Glutamatergic neuron (in vitro differentiated cells): ENCODE measurements around the gene MRPL50. TPM values are rescaled to one million over a fixed set of nuclear protein-coding genes. Genes with fewer than 3 reads are reported as not detected.
A peak's percentile ranks its signal among the peaks of the same experiment; 100 is the strongest.

ENCODE experiments used
- DNase-seq: peaks from one replicate; pipeline ENCODE4 v3.0.0; 2022
- H3K27ac Mint-ChIP-seq: one replicate; pipeline ENCODE4 v1.8.0; 2020; ENCODE audit warnings: mild to moderate bottlenecking, mixed read lengths, inconsistent platforms; ENCODE audit not compliant: unreplicated experiment
- H3K27me3 Mint-ChIP-seq: one replicate; pipeline ENCODE4 v1.8.0; 2020; ENCODE audit warnings: mild to moderate bottlenecking, moderate library complexity, mixed read lengths, inconsistent platforms; ENCODE audit not compliant: unreplicated experiment
- H3K36me3 Mint-ChIP-seq: one replicate; pipeline ENCODE4 v1.8.0; 2020; ENCODE audit warnings: mild to moderate bottlenecking, mixed read lengths, inconsistent platforms; ENCODE audit not compliant: unreplicated experiment
- H3K4me1 Mint-ChIP-seq: one replicate; pipeline ENCODE4 v1.8.0; 2020; ENCODE audit warnings: mild to moderate bottlenecking, low read depth, mixed read lengths, inconsistent platforms; ENCODE audit not compliant: unreplicated experiment
- H3K4me3 Mint-ChIP-seq: one replicate; pipeline ENCODE4 v1.8.0; 2020; ENCODE audit warnings: mild to moderate bottlenecking, mixed read lengths, inconsistent platforms; ENCODE audit not compliant: unreplicated experiment
- H3K9me3 Mint-ChIP-seq: one replicate; pipeline ENCODE4 v1.8.0; 2020; ENCODE audit warnings: mild to moderate bottlenecking, moderate library complexity, mixed read lengths, inconsistent platforms; ENCODE audit not compliant: unreplicated experiment
- CTCF ChIP-seq: fragments of 200-600 bp; sonication (generic); IDR thresholded peaks from one replicate; pipeline ENCODE4 v1.5.0; 2021; ENCODE audit not compliant: partially characterized antibody, unreplicated experiment
- total RNA-seq: library from RNA; stranded (reverse); fragmentation: NEBNext Ultra II Directional; extraction: Animal tissue kit (Norgen Biotek cat#: 25700); gene quantifications from one replicate; pipeline ENCODE4 v1.2.1, GENCODE V29; 2021; ENCODE audit not compliant: unreplicated experiment

MRPL50 gene
- total RNA-seq, 1 donor from 2014 or later, result 15.4 TPM

- Mint-ChIP-seq H3K4me1 (no peaks in the 10 kb centered on the region), H3K4me3 (no peak overlapping the region), H3K27me3 (peaks cover 1% of the 10 kb centered on the region), H3K36me3 (peaks cover 31% of the 10 kb centered on the region), H3K9me3 (peaks cover 4% of the 10 kb centered on the region), H3K27ac (no peak overlapping the region)
- no peak for DNase-seq
- TF ChIP-seq CTCF, result no peak
Observed at GRCh38 chr9:101414839-101415238, 16.4 kb upstream of the MRPL50 start.

- peaks cover 71% of the 10 kb centered on the region for H3K36me3 Mint-ChIP-seq
- no peak overlapping the region for H3K4me3 Mint-ChIP-seq
- peaks cover 29% of the 10 kb centered on the region for H3K9me3 Mint-ChIP-seq
- no peak for TF ChIP-seq CTCF
- DNase-seq, result no peak
- H3K27ac Mint-ChIP-seq, result no peak overlapping the region
- no peaks in the 10 kb centered on the region for H3K4me1 Mint-ChIP-seq
- peaks cover 1% of the 10 kb centered on the region for H3K27me3 Mint-ChIP-seq
Observed at GRCh38 chr9:101409079-101409477, 10.7 kb upstream of the MRPL50 start.

- Mint-ChIP-seq H3K4me3 (no peak overlapping the region), H3K9me3 (peaks cover 29% of the 10 kb centered on the region)
Observed at GRCh38 chr9:101408374-101409078, 10.1 kb upstream of the MRPL50 start.

DNA sequence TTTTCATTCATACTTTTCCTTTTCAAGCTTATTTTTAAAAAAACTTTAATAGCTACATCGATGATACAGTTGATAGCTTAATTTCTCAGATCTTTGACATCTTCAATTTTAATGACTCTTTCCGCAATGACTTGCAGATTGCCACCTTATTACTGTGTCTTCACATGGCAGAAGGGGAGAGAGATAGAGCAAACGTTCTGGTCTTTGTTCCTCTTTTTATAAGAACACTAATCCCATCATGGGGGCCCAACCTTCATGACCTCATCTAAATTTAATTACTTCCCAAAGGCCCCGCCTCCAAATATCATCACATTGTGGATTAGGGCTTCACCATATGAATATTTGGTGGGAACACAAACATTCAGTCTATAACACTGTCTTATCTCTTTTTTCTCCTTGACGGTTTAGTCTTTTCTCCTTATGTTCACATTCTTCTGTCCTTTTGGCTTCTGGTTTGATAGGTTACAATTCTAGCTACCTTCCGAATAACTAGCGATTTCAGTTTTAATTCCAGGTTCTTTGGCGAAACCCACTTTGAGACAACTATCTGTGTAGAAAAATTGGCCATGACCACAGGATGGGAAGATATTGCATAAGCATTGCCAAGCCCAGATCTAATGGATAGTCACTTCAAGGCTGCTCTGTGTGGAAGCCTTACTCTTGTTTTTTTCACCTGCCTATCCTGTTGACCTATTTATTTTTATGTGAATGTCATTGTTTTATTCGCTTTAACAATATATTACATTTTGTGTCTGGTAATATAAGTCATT is 5.3 kb upstream of the MRPL50 start:
- Mint-ChIP-seq H3K9me3 (peaks cover 25% of the 10 kb centered on the region), H3K4me1 (peaks cover 11% of the 10 kb centered on the region), H3K36me3 (peaks cover 73% of the 10 kb centered on the region), H3K27me3 (peaks cover 1% of the 10 kb centered on the region), H3K4me3 (no peak overlapping the region), H3K27ac (no peak overlapping the region)
- no peak for TF ChIP-seq CTCF
- DNase-seq, result no peak

More at GRCh38 chr9:101408374-101409078, 10.1 kb upstream of the MRPL50 start:
- no peak for DNase-seq
- peaks cover 75% of the 10 kb centered on the region for H3K36me3 Mint-ChIP-seq
- TF ChIP-seq CTCF, result no peak
- H3K4me1 Mint-ChIP-seq, result no peaks in the 10 kb centered on the region
- no peak overlapping the region for H3K27ac Mint-ChIP-seq
- peaks cover 1% of the 10 kb centered on the region for H3K27me3 Mint-ChIP-seq

DNA sequence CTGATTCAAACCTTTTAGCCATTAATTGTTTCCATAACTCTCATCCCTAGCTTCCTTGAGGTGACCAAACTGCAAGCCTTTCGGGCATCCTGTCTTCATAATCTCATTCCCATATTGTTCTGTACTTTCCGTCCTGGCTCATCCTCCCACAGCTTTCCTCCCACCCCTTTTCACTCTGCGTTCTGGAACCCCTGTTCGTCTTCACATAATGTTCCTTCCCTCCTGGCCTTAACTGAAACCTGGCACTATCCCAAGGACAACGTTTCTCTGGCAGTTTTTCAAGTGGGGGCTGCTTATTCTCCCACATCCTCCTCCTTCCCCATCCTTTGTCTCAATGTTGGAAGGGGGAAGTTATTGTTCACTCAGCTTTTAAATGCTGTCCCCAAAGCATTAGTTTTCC is 1.7 kb upstream of the MRPL50 start:
- no peak for TF ChIP-seq CTCF
- peaks cover 6% of the 10 kb centered on the region for H3K27me3 Mint-ChIP-seq
- no peak for DNase-seq
- peaks cover 11% of the 10 kb centered on the region for H3K4me1 Mint-ChIP-seq
- peak overlapping the region; percentile 71 for H3K27ac Mint-ChIP-seq
- H3K4me3 Mint-ChIP-seq, result peak overlapping the region; percentile 99
- H3K36me3 Mint-ChIP-seq, result peaks cover 46% of the 10 kb centered on the region
- H3K9me3 Mint-ChIP-seq, result peaks cover 18% of the 10 kb centered on the region
